GM12878 (cell line): ENCODE results near the gene TSHZ3. TPM values are rescaled to one million over a fixed set of nuclear protein-coding genes. Genes with fewer than 3 reads are reported as not detected.

Experiments used
- ATAC-seq: fragments of 200-7000 bp; cut with Tn5 transposase; 3 replicates; pipeline ENCODE4 v1.9.1; 2020; ENCODE audit warnings: mild to moderate bottlenecking, moderate library complexity
- BruUV-seq: library from RNA; stranded (reverse); fragments of 400-500 nt; replicated peaks from 2 replicates; lab custom pipeline; 2021; lab: Mats Ljungman, UMichigan
- CTCF ChIA-PET: fragments of 300-600 bp; sonication (Branson Sonifier 250); formaldehyde crosslinking; extraction: SDS; loops from one replicate; lab custom pipeline; 2021; ENCODE audit warnings: inconsistent platforms; lab: Yijun Ruan, JAX
- POLR2A ChIA-PET: fragments of 350-600 bp; formaldehyde crosslinking; extraction: SDS; loops from one replicate; lab custom pipeline; 2021; ENCODE audit warnings: inconsistent platforms; lab: Charles Lee
- RAD21 ChIA-PET: fragments of 300-600 bp; sonication (Branson Sonifier 250); formaldehyde crosslinking; loops from one replicate; lab custom pipeline; 2023; ENCODE audit warnings: antibody characterized with exemption; ENCODE audit not compliant: unreplicated experiment; lab: Charles Lee
- SMC1A ChIA-PET: fragments of 300-600 bp; sonication (Branson Sonifier 250); formaldehyde crosslinking; loops from one replicate; lab custom pipeline; 2023; ENCODE audit not compliant: unreplicated experiment, uncharacterized antibody; lab: Charles Lee
- DNase-seq: peaks from one replicate; pipeline ENCODE4 v3.0.0-alpha.2; 2011; ENCODE audit warnings: low read depth, low spot score
- FAIRE-seq: peaks from 3 replicates; lab custom pipeline; 2011; peaks lifted over from hg19 to GRCh38; lab: Jason Lieb, UNC
- H2AFZ ChIP-seq: 2 replicates; pipeline ENCODE4 v1.6.0; 2011; ENCODE audit warnings: low read depth, low read length, control low read depth; ENCODE audit not compliant: control insufficient read depth
- H3K27ac ChIP-seq: 2 replicates; pipeline ENCODE4 v1.5.1; 2011; ENCODE audit warnings: control low read depth; ENCODE audit not compliant: control insufficient read depth, insufficient read depth
- H3K27me3 ChIP-seq, 2 experiments: replicated peaks in 1 of 2; 2 replicates each; pipeline versions ENCODE4 v1.6.0 to v1.6.1; 2011; ENCODE audit warnings: low read length in 1 of 2; ENCODE audit not compliant: control insufficient read depth in 2 of 2, insufficient read depth in 2 of 2
- H3K36me3 ChIP-seq, 2 experiments: 2 replicates each; pipeline ENCODE4 v1.5.1; 2011; ENCODE audit warnings: low read length in 1 of 2; ENCODE audit not compliant: control insufficient read depth in 2 of 2, insufficient read depth in 2 of 2
- H3K4me1 ChIP-seq: 2 replicates; pipeline ENCODE4 v1.6.1; 2011; ENCODE audit warnings: mild to moderate bottlenecking, low read length, moderate library complexity, mixed read lengths; ENCODE audit not compliant: control insufficient read depth, insufficient read depth
- H3K4me2 ChIP-seq: 2 replicates; pipeline ENCODE4 v1.6.0; 2011; ENCODE audit warnings: control low read depth; ENCODE audit not compliant: control insufficient read depth, insufficient read depth
- H3K4me3 ChIP-seq: fragments of 200-600 bp; sonication (generic); 2 replicates; pipeline ENCODE4 v1.5.1; 2016
- H3K79me2 ChIP-seq: 2 replicates; pipeline ENCODE4 v1.6.0; 2011; ENCODE audit warnings: low read length; ENCODE audit not compliant: control insufficient read depth, insufficient read depth
- H3K9ac ChIP-seq: 2 replicates; pipeline ENCODE4 v1.8.0; 2011; ENCODE audit warnings: low read length, control low read depth, mixed read lengths; ENCODE audit not compliant: control insufficient read depth, insufficient read depth
- H3K9me3 ChIP-seq: replicated peaks from 3 replicates; pipeline ENCODE4 v1.5.1; 2011; ENCODE audit warnings: mild to moderate bottlenecking, low read length; ENCODE audit not compliant: control insufficient read depth, insufficient read depth
- H4K20me1 ChIP-seq: 2 replicates; pipeline ENCODE4 v1.6.0; 2011; ENCODE audit not compliant: control insufficient read depth, insufficient read depth
- HSF1 ChIP-seq: fragments of 150-350 bp; IDR thresholded peaks from 2 replicates; pipeline ENCODE4 v1.6.1; 2014; ENCODE audit warnings: mild to moderate bottlenecking, low read depth, low read length
- LARP7 ChIP-seq: fragments of 450-650 bp; IDR thresholded peaks from 2 replicates; pipeline ENCODE4 v1.6.1; 2017; ENCODE audit warnings: mild to moderate bottlenecking
- PKNOX1 ChIP-seq: fragments of 450-650 bp; IDR thresholded peaks from 2 replicates; pipeline ENCODE4 v1.6.1; 2016; ENCODE audit warnings: mild to moderate bottlenecking
- RBBP5 ChIP-seq: fragments of 200-600 bp; sonication (generic); conservative IDR thresholded peaks from 2 replicates; pipeline ENCODE4 v1.6.1; 2016
- SIN3A ChIP-seq: IDR thresholded peaks from 2 replicates; pipeline ENCODE4 v1.6.1; 2012; ENCODE audit warnings: low read depth, low read length, improper control_type of control experiment
- SREBF2 ChIP-seq: IDR thresholded peaks from 2 replicates; pipeline ENCODE4 v1.6.1; 2012; ENCODE audit warnings: mild to moderate bottlenecking, low read length
- ZNF384 ChIP-seq: IDR thresholded peaks from 2 replicates; pipeline ENCODE4 v1.6.1; 2012; ENCODE audit warnings: low read depth, mild to moderate bottlenecking, low read length, improper control_type of control experiment, borderline replicate concordance
- WGBS: methylation state at CpG from one replicate; pipeline ENCODE4 v1.1.6; 2016; ENCODE audit warnings: low lambda C conversion rate; ENCODE audit not compliant: insufficient replicate concordance, insufficient coverage; ENCODE audit errors: missing lambda C conversion rate; 5-methylcytosine and 5-hydroxymethylcytosine counted together
- in situ Hi-C: fragments of 300-500 bp; cut with MboI; formaldehyde crosslinking; loops from 9 replicates; pipeline ENCODE4 v1.14.3; 2018; ENCODE audit warnings: mixed read lengths
- intact Hi-C: fragments of 100-400 bp; cut with micrococcal nuclease; formaldehyde crosslinking; loops from one replicate; pipeline ENCODE4 v1.14.2; 2022; ENCODE audit not compliant: unreplicated experiment
- polyA plus RNA-seq, 11 experiments: library from polyadenylated mRNA; depleted of rRNA in 4 of 11; unstranded in 6 of 11; stranded (reverse) in 5 of 11; fragments of >200 nt; fragmentation: Nextera tagmentation in 4 of 11; fragmentation: Illumina TruSeq in 1 of 11; extraction: Ambion mirVana in 4 of 11; extraction: Trizol in 1 of 11; gene quantifications; 1 replicate in 1 of 11; 2 replicates in 10 of 11; pipeline versions ENCODE4 v1.2.1 to v1.2.3, GENCODE V29; 2011 to 2016; ENCODE audit warnings: inconsistent platforms in 2 of 11, missing spikeins in 2 of 11, low read depth in 1 of 11
- total RNA-seq, 4 experiments: library from RNA; depleted of rRNA in 3 of 4; stranded (reverse); fragments of >200 nt in 3 of 4; fragmentation: Illumina TruSeq in 1 of 4; extraction: Trizol in 1 of 4; gene quantifications; 2 replicates each; pipeline versions ENCODE4 v1.2.1 to v1.2.3, GENCODE V29; 2013 to 2021

Gene TSHZ3
- total and polyA plus RNA-seq, 10 of the 15 experiments (the other 5 are each of a cell fraction or from before 2014, with no cell fraction given), result 0.23 TPM; not detected in 9

GRCh38 chr19:31310432-31311133 is 38.7 kb downstream of the TSHZ3 start (continued):
- no peak for TF ChIP-seq HSF1

DNA sequence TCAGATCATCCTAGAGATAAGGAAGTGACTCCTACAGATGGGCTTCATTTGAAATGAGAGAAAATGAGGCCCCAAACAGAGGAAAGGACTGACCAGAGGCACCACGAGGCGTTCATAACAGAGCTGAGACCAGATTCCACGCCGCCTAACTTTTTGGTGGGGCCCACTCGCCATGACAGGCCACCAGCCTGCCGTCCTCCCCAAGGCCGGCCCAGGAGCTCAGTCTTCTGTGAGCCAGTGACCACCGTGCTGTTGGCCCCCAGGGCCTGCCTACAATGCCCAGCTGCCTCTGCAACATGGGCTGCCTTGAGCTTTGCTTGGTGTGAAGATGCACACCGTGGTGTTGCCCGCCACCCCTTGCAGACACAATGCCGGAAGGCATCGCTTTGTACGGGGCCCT is 40.5 kb downstream of the TSHZ3 start:
- CTCF ChIA-PET, result no interaction called here

More for the DNA sequence above, 40.5 kb downstream of the TSHZ3 start:
- no peak for ATAC-seq
- ChIA-PET SMC1A (no interaction called here), RAD21 (no interaction called here), POLR2A (no interaction called here)
- no peak for DNase-seq
- Histone ChIP-seq H3K27me3 (no peaks in the 10 kb centered on the region), H3K4me3 (no peak overlapping the region), H3K9ac (no peak overlapping the region), H3K4me1 (no peaks in the 10 kb centered on the region), H4K20me1 (no peaks in the 10 kb centered on the region), H3K27ac (no peak overlapping the region), H3K36me3 (no peaks in the 10 kb centered on the region), H3K9me3 (no peaks in the 10 kb centered on the region), H3K79me2 (no peaks in the 10 kb centered on the region), H3K4me2 (no peak overlapping the region), H2AFZ (no peak overlapping the region)
- no peak for FAIRE-seq
- in situ Hi-C loops, result no loop called here
- no TSS peak for BruUV-seq
- 47% methylated on average over 11 of the region's 13 CpGs for WGBS
- intact Hi-C loops, result no loop called here
- TF ChIP-seq SIN3A (no peak), SREBF2 (no peak), ZNF384 (no peak), LARP7 (no peak), RBBP5 (no peak), PKNOX1 (no peak)
